Testis (tissue), 3 donors: ENCODE measurements around the gene UBASH3A. TPM values are rescaled to one million over a fixed set of nuclear protein-coding genes. Genes with fewer than 3 reads are reported as not detected.

Source experiments
- DNase-seq: peaks from one replicate; pipeline ENCODE4 v3.0.0-alpha.2; 2019
- H3K27ac ChIP-seq, 2 donors: fragments of 200-600 bp; sonication (generic); one replicate each; pipeline ENCODE4 v1.5.1; 2019
- H3K27me3 ChIP-seq: fragments of 200-600 bp; sonication (generic); one replicate; pipeline ENCODE4 v1.5.1; 2019
- H3K36me3 ChIP-seq: fragments of 200-600 bp; sonication (generic); one replicate; pipeline ENCODE4 v1.5.1; 2017; ENCODE audit warnings: low read depth; ENCODE audit errors: missing control alignments
- H3K4me1 ChIP-seq: fragments of 200-600 bp; sonication (generic); one replicate; pipeline ENCODE4 v1.5.1; 2019
- H3K4me3 ChIP-seq, 2 donors: fragments of 200-600 bp; sonication (generic); one replicate each; pipeline ENCODE4 v1.5.1; 2017 to 2019
- H3K9me3 ChIP-seq: fragments of 200-600 bp; sonication (generic); one replicate; pipeline ENCODE4 v1.5.1; 2017
- CTCF ChIP-seq, 3 experiments: fragments of 450-650 bp in 2 of 3; fragments of 200-600 bp in 1 of 3; sonication (generic) in 1 of 3; IDR thresholded peaks; one replicate each; pipeline ENCODE4 v1.5.1; 2016 to 2019; ENCODE audit warnings: antibody characterized with exemption in 3 of 3, mild to moderate bottlenecking in 2 of 3, moderate library complexity in 1 of 3
- POLR2A ChIP-seq: fragments of 450-650 bp; IDR thresholded peaks from one replicate; pipeline ENCODE4 v1.6.1; 2017; ENCODE audit warnings: antibody characterized with exemption, mild to moderate bottlenecking, moderate library complexity
- WGBS, 2 donors: methylation state at CpG; one replicate each; pipeline ENCODE4 v1.1.5; 2018; 5-methylcytosine and 5-hydroxymethylcytosine counted together
- intact Hi-C: fragments of 100-400 bp; cut with DNase I; formaldehyde crosslinking; loops from one replicate; pipeline ENCODE4 v1.15.1; 2023; ENCODE audit warnings: low total_unique reads
- polyA plus RNA-seq: library from polyadenylated mRNA; stranded (reverse); fragments of 350-450 nt; fragmentation: Illumina TruSeq; extraction: RNeasy Lipid Tissue Mini Kit (QIAGEN cat#74804); gene quantifications from one replicate; pipeline ENCODE4 v1.2.3, GENCODE V29; 2014; ENCODE audit warnings: low read depth, low replicate concordance; ENCODE audit not compliant: insufficient read depth
- total RNA-seq, 2 donors: library from RNA; depleted of rRNA; stranded (reverse); fragments of >200 nt; gene quantifications; one replicate each; pipeline ENCODE4 v1.2.3, GENCODE V29; 2016

The UBASH3A gene
- total and polyA plus RNA-seq, 3 donors from 2014 or later, result 0.39 to 1.4 (median 0.40) TPM

- Histone ChIP-seq H3K36me3 (no peaks in the 10 kb centered on the region), H3K27me3 (no peaks in the 10 kb centered on the region), H3K4me3 (no peak overlapping the region), H3K27ac (no peak overlapping the region), H3K9me3 (no peaks in the 10 kb centered on the region), H3K4me1 (no peaks in the 10 kb centered on the region)
- intact Hi-C loops, result no loop called here
- TF ChIP-seq POLR2A (no peak), CTCF (IDR thresholded peaks at IDR 0.05) (no peak)
- DNase-seq, result no peak
- 89 to 95% methylated on average over 14 of the region's 14 CpGs for WGBS, 2 donors
Measured at GRCh38 chr21:42367367-42368165, 36.1 kb upstream of the UBASH3A start.

- Histone ChIP-seq H3K9me3 (no peaks in the 10 kb centered on the region), H3K4me1 (no peaks in the 10 kb centered on the region), H3K36me3 (no peaks in the 10 kb centered on the region), H3K27me3 (no peaks in the 10 kb centered on the region), H3K4me3 (no peak overlapping the region), H3K27ac (no peak overlapping the region)
- DNase-seq, result no peak
- TF ChIP-seq CTCF (IDR thresholded peaks at IDR 0.05), result no peak
- TF ChIP-seq POLR2A, result no peak
- intact Hi-C loops, result no loop called here
- WGBS, 2 donors, result 59 to 67% methylated on average over 5 to 14 of the region's 16 CpGs
Measured at GRCh38 chr21:42369821-42370220, 33.9 kb upstream of the UBASH3A start.

- Histone ChIP-seq H3K4me1 (no peaks in the 10 kb centered on the region), H3K36me3 (no peaks in the 10 kb centered on the region), H3K27me3 (no peaks in the 10 kb centered on the region), H3K4me3 (no peak overlapping the region), H3K9me3 (no peaks in the 10 kb centered on the region), H3K27ac (no peak overlapping the region)
- no peak for DNase-seq
- TF ChIP-seq POLR2A (no peak), CTCF (IDR thresholded peaks at IDR 0.05) (no peak)
- intact Hi-C loops, result no loop called here
- WGBS, 2 donors, result 79 to 83% methylated on average over 18 of the region's 18 CpGs
Measured at GRCh38 chr21:42370894-42371654, 32.6 kb upstream of the UBASH3A start.

GRCh38 chr21:42373196-42373907 is 30.4 kb upstream of the UBASH3A start:
- 84 to 89% methylated on average over 11 to 25 of the region's 25 CpGs for WGBS, 2 donors
- Histone ChIP-seq H3K9me3 (no peaks in the 10 kb centered on the region), H3K4me3 (no peak overlapping the region), H3K4me1 (no peaks in the 10 kb centered on the region), H3K27ac (no peak overlapping the region), H3K27me3 (no peaks in the 10 kb centered on the region), H3K36me3 (no peaks in the 10 kb centered on the region)
- intact Hi-C loops, result no loop called here
- no peak for TF ChIP-seq POLR2A
- TF ChIP-seq CTCF (IDR thresholded peaks at IDR 0.05), result no peak
- no peak for DNase-seq
